Kidney capillary endothelial cell (primary cell): ENCODE results near the gene SAG.
"Not testable (repeated sequence)": the region's sequence is repeated elsewhere in the genome, so short reads cannot be mapped to it uniquely, and the experiment has no call there.

ENCODE experiments used
- DNase-seq: peaks from one replicate; pipeline ENCODE4 v3.0.0-alpha.2; 2018; ENCODE audit warnings: low spot score

Gene SAG

DNA sequence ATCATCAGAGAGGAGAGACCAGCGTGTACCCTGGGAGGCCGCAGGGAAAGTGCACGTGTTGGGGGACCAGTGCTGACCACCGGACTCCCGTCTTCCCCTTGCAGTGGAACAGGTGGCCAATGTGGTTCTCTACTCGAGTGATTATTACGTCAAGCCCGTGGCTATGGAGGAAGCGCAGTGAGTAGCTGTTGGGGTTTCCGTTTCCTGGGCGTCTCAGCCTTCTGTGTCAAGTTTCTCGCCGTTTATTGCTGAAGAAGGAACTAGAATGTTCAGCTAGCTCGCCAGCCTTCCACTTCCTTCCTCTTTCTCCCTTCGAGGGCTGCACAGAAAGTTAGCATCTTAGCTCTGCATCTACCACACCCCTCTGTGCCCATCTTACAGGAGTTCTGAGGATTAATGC, 23.9 kb downstream of the SAG start:
- no peak for DNase-seq

DNA sequence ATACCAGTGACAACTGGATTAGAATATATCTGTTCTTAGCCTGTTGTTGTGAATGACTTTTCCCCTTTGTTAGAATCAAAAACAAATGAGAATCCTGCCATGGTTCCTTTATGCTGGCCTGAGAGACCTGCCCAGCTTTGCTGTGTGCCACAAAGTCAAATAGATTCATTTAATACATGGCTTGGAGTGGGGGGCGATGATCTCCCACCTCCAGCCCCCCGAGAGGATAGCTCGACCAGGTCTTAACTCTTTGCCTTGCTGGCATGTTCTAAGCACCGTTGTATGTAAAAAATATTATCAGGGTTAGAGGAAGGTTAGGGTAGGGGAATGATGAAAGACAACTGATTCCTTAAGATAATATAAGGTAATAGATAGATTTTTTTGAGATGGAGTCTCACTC, 24.5 kb downstream of the SAG start:
- DNase-seq: no peak

DNA sequence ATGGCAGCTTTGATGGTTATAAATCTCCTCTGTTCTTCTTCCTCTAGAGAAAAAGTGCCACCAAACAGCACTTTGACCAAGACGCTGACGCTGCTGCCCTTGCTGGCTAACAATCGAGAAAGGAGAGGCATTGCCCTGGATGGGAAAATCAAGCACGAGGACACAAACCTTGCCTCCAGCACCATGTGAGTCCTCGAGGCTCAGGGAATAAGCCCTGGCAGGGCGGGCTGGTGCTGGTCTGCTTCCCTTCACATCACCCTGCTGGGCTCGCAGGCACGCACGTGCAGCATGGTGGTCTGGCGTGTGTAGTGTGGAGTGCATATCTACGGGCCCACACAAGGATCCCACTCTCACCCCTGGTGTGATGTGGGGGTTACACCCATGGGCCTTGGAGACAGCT, 27.3 kb downstream of the SAG start:
- DNase-seq: no peak

DNA sequence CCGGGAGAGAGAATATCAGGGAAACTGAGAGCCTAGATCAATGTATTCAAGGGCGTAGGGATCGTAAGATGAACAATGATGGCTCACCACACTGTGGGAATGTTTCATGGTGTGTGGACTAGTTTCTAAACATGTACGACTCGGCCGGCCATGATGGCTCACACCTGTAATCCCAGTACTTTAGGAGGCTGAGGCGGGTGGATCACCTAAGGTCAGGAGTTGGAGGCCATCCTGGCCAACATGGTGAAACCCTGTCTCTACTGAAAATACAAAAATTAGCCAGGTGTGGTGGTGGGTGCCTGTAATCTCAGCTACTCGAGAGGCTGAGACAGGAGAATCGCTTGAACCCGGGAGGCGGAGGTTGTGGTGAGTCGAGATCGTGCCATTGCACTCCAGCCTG, 28.5 kb downstream of the SAG start:
- not testable (repeated sequence) for DNase-seq

DNA sequence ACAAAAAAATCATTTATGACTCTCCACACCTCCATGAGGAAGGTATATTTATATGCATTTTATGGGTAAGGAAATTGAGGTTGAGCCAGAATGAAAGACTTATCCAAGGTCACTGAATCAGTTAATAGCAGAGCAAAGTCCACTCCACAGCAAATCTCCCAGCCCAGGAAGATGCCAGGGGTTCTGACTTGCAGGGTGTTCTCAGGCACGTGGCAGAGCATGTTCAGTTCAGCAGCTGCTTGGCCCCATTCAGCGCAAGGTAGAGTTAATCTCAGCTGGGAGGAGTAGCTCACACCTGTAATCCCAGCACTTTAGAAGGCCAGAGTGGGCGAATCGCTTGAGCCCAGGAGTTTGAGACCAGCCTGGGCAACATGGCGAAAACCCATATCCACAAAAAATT, 28.9 kb downstream of the SAG start:
- DNase-seq: no peak

DNA sequence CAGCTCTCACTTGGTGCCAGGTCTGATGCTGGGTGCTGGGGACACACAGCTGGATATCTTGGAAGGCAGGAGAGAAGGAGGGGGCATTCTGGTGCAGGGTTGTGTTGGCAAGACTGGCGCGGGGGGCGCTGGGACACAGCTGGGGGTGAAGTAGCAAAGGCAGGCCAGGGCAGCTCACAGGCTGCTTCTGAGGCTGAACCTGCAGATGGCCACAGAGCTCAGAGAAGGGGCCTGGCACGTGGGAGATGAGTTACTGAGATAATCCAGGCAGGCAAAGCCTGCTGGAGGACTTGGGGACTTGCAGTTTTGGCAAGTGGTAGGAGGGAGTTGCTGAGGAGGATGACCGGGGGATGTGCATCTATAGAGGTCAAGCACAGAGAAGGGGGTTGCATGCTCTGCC, 30.4 kb downstream of the SAG start:
- no peak for DNase-seq

DNA sequence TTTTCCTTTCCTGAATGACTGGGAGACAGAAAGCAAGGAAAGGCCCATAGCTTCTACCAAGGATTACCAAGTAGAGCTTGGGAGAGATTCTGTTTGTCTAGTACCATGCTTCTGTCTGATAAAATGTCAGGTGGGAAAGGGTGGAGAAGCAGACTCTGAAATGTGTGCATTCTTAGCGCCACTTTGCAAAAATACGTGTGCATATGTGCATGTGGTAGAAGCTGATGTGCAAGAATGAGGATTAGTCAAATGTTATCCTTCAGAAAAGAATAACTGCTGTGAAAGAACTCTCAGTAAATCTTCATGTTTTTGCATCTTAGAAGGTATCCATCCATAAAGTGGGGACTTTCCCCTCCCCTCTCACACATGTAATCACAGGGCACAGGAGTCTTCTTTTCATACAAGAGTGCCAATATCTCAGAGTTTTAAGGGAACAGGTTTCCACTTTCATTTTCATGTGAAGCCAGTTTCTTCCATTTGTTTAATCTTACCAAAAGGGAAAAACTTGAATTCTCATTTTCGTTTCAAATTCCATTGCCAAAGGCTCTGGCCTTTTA, 31.3 kb downstream of the SAG start:
- DNase-seq: no peak

DNA sequence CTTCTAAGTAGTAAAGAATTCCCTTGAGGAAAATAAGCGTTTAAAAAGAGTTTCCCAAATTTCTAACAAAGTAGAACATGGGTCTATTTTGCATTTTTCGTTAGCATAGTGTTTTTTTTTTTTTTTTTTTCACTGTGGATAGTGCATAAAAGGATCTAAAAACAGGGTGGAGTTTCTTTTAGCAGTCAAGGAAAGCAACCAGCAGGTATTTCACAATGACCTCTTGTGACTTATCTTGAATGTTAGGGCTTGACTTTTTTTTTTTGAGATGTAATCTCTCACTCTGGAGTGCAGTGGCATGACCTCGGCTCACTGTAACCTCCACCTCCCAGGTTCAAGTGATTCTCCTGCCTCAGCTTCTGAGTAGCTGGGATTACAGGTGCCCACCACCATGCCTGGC, 31.8 kb downstream of the SAG start:
- no peak for DNase-seq

DNA sequence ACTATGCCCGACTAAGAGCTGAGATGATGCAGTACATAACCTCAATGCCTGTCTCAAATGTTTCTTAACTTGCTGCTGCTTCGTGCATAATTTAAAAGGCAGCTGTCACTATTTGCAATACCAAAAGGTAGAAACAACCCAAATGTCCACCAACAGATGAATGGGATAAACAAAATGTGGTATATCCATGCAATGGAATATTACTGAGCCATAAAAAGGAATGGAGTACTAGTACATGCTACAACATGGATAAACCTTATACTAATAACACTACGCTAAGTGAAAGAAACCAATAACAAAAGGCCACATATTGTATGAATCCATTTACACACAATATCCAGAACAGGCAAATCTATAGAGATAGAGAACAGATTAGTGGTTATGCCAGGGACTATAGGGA, 33.7 kb downstream of the SAG start:
- DNase-seq: no peak

DNA sequence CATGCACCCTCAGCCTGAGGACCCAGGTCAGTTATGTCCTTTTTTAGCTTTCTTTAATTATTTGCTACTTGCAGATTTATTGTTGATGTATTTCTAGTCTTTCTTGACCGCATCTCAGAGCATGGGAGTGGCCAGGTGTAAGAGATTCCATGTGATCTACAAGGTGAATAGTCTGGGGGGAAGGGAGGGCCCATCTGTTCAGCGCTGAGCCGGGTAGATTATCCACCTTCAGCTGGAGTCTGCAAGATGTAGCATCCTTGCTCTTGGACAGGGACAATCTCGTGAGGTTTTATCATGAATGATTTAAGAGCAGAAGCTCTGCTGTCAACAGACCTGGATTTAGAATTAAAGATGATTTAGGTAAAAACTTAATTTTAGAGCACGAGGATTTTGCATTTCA, 34.7 kb downstream of the SAG start:
- no peak for DNase-seq

DNA sequence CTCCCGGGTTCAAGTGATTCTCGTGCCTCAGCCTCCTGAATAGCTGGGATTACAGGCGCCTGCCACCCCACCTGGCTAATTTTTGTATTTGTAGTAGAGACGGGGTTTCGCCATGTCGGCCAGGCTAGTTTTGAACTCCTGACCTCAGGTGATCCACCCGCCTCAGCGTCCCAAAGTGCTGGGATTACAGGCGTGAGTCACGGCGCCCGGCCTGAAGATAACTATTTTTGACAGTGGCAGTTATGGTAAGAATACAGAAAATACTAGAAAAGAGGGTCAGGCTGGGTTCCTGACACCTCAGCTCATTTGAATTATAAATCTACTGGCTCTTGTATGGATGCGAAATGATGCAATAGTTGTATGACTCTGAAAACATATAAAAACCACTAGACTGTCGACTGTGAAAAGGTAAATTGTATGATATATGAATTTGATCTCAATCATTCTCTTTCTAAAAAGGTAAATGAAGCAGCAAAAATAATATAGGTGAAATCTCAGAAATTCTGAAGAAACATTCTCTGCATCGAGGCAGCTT, 35.6 kb downstream of the SAG start:
- DNase-seq: no peak

DNA sequence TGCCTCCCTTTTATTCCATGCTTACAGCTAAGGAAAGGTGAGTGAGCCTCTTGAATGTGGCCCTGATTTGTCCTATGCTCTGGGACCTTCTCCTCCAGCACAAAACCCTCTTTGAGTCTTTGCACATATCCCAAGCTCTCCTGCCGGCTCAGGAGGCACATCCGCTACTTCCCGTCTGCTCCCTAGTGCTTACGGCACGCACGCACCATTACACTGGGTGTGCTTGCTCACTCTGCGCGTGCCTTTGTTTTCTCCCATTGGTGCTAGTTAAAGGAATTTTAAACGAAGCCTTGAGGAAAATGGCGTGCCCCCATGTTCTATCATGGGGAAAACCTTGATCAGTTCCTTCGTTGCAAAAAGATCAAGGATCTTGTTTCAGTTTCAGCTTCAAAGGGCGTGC, 38.8 kb downstream of the SAG start:
- DNase-seq: no peak

DNA sequence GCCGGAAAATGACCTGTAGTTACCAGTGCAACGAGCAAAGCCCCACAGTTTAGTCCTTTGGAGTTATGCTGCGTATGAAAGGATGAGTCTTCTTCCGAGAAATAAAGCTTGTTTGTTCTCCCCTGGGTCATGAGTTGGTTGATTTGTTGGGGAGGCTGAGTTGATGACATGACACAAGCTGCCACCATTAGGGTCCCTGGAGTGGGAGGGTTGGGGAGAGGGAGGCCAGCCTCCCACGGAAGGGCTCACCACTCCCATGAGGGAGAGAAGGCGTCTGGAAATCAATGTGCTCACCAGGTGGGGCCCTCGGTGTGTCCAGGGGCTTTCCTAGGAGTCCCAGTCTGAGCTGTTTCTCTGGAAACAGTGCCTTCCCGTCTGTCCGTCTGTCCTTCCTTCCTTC, 39.3 kb downstream of the SAG start:
- no peak for DNase-seq

DNA sequence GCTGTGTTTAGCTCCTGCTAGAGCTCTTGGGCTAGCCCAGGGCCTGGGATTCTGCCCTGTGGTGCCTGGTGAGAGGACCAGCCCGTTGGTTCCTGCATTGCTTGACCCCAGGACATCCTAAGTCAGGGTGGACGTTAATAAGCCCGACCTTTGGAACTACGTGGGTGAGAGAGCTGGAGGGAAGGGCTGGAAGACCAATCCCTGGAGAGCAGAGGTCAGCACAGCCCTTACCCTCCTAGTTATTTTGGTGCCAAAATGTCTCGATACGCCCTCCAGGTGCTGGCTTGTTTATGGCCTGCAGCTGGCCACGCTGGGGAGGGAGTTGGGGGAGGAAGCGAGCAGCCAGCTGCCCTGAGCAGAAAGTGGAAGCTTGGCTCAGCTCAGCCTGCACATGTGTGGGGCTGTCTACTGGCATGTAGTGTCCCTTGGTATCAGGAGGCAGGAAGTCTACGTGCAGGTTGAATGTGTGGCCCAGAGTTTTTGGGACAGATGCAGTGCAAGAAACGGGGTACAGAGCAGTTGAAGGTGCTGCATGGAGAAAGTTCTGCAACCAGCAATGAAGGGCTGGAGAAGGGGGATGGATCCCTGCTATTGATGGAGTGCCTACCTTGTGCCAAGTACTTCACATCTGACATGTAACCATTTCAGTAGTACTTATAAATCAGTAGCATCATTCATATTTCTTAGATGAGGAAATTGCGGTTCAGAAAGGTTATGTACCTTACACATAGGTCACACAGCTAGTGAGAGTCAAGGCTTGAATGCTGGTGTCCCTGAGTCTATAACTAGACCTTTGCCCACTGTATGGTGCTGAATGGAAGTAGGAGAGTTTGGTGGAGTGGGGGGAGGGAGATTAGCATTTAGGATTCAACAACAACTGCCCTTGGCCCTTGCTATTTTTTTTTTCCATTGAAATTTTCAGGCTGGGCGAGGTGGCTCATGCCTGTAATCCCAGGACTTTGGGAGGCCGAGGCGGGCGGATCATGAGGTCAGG, 41.7 kb downstream of the SAG start:
- no peak for DNase-seq

DNA sequence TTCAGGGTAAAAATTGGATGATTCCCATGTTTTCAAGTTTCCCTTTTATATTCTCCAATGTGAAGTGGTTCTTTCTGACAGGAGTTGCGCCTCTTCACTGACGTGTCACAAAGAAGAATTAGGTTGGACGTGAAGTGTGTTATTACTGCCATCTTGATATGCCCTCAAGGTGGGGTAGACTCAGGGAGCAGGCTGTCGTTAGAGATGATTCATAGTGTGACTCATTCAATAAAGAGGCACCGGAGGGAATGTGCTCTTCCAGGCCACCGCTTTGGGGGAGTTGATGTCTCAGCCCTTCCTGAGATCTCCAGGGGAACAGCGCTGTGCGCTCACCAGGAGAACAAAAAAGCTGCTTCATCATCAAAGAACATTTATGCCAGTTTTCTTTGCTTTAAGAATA, 43.1 kb downstream of the SAG start:
- peak; percentile 92 for DNase-seq

DNA sequence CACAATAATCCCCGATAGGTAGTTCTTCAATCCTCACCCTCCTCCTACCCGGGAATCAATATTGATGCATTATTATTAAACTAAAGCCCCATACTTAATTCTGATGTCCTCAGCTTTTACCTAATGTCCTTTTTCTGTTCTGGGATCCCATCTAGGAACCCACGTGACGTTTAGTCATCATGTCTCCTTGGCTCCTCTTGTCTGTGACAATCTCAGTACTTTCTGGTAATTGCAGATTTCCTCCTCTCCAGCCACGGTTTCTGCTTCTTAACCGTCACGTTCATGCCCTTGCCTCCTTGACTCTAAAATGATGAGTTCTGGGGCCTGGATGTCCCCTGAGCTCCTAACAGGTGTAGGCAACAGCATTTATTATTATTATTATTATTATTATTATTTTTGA, 43.8 kb downstream of the SAG start:
- no peak for DNase-seq

DNA sequence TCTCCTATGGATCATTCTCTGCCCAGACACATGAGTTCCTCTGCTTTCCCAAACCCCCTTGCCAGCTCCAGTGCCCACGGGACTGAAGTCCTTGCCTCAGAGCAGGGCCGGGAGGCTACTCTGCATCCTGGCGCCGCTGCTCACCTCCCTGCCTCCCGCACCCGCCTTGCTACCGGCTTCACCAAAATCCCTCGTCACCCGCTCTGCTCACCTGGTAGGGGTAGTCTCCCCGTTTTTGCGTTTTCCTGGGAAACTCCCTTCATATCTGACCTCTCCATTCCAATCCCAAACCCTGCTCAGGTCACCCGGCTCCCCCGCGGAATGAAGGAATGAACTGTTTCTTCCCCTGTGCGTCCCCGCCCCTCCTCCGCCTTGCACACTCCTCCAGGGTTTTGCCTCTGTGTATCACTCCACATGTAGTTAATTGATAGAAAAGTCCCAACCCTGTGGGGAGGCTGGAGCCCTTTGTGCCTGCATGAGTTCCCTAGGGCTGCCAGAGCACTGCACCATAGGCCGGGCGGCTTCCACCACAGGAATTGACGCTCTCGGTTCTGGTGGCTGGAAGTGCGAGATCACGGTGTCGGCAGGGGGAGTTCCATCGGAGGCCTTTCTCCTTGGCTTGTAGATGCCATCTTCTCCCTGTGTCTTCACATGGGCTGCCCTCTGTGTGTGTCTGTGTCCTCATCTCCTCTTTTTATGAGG, 44.7 kb downstream of the SAG start:
- DNase-seq: no peak

DNA sequence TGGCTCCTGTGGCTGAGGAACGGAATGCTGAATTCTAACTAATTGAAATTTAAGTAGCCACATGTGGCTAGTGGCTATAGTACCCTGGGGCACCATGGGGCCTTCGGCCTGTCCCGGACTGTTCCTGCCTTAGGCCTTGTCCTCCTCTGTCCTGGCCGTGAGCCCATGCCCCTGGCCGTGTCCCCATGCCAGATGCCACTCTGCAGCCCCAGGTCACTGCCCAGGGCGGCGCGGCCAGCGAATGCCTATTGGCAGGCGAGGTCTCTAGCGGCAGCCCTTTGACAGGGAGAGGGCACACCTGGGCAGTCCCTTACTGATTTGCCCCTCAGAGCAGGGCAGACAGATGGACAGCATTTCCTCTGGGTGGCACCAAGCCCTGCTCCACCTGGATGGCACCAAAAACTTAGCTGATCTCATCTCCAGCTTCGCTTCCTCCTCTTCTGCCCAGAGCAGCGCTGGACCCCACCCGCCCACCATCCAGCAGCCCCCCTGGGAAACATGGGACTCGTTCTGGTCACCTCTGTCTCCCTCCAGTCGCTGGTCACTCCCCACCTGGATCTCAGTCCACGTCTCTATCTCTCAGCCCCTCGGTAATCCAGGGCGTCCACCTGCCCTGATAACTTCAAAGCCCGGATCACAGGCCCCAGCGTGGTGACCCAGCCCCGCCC, 45.6 kb downstream of the SAG start:
- no peak for DNase-seq

DNA sequence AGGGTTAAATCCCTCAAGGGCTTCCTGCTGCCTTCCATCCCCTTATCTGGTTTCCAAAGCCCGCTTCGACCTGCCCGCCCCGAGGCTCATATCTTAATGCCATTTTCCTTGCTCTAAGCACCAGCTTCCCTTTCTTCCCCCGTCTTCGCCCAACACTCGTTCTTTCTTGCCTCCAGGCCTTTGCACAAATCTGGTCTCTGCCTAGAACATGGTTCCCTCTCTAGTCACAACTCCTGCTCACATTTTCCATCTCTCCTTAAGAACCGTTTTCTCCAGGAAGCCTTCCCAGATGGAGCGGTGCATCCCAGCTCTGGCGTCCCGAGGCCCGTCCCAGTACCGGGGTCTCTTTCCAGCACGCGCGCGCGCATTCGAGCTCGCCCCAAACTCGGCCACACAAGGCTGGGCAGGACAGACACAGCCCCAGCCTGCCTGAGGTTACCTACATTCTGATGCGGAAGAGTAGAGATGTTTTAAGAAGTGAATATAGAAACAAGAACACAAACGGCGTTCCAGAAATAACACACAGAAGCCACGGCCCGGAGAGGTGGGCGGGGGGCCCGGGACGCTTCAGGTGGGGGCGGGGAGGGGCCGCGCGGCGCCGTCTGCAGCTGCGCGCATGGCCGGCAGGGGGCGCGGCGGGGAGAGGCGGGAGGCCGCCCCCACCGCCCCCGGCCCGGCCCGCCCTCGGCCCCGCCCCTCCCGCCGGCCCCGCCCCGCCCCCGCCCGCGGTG, 46.3 kb downstream of the SAG start, which contains the start of gene DGKD:
Gene DGKD, plus strand, starts transcription at position 726 of the 731 bp plus-strand sequence. CDS start 25 bp downstream, outside the sequence.
- peak; percentile 59 for DNase-seq

DNA sequence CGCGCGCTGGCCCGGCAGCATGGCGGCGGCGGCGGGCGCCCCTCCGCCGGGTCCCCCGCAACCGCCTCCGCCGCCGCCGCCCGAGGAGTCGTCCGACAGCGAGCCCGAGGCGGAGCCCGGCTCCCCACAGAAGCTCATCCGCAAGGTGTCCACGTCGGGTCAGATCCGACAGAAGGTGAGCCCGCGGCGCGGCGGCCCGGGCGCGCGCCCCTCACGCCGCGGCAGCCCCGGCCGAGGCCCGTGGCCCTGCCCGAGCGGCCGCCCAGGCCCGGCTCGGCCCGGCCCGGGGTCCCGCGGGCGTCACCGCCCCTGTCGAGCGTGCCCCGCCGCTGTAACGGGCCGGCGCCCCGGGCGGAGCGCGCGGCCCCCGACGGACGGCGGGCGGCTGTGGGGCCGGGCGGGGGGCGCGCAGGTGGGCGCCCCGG, 46.9 kb downstream of the SAG start:
- DNase-seq: no peak

DNA sequence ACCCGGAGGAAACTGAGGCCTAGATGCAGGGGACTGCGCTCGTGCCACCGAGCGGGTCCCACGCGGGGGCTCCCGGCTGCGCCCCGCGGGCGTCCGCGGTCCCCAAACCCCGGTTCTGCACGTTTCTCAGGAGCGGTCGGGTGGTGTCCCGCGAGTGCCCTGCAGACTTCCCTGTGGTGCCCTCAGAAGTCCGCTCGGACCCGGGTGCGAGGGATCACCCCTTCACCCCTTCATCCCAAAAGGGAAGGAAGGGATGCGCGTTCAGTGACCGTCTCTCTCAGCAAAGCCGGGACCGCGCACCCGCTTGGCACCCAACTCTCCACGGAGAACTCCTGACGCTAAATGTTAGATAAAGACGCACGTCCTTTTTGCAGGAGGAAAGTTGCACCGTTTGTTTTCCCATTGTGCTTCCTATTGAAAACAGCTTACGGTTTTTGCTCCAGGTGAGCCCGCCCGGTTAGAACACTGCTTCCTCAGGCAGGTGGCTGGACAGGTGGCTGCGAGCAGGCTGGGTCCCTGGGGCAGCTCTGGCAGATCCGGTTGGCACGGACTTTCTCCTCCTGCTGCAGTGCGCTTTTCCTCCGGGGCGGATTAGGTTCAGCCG, 47.5 kb downstream of the SAG start:
- no peak for DNase-seq
